OCI-LY1 (cell line): ENCODE results near the gene HSP90AA1.
"Not testable (repeated sequence)": the region's sequence is repeated elsewhere in the genome, so short reads cannot be mapped to it uniquely, and the experiment has no call there.

Experiments
- EZH2 ChIP-seq: fragments of 200-600 bp; sonication (generic), shearing (Covaris generic); IDR thresholded peaks from 2 replicates; pipeline ENCODE4 v1.8.0; 2017; ENCODE audit warnings: borderline replicate concordance, mixed run types, mild to moderate bottlenecking, antibody characterized with exemption, low read length, moderate library complexity, mixed read lengths
- TF ChIP-seq, protein P1 (sequence below): fragments of 200-600 bp; sonication (generic), shearing (Covaris generic); IDR thresholded peaks from 2 replicates; pipeline ENCODE4 v1.5.1; 2017; ENCODE audit warnings: mild to moderate bottlenecking, antibody characterized with exemption, low read length, moderate library complexity, mixed read lengths

- TF ChIP-seq, protein P1, sequence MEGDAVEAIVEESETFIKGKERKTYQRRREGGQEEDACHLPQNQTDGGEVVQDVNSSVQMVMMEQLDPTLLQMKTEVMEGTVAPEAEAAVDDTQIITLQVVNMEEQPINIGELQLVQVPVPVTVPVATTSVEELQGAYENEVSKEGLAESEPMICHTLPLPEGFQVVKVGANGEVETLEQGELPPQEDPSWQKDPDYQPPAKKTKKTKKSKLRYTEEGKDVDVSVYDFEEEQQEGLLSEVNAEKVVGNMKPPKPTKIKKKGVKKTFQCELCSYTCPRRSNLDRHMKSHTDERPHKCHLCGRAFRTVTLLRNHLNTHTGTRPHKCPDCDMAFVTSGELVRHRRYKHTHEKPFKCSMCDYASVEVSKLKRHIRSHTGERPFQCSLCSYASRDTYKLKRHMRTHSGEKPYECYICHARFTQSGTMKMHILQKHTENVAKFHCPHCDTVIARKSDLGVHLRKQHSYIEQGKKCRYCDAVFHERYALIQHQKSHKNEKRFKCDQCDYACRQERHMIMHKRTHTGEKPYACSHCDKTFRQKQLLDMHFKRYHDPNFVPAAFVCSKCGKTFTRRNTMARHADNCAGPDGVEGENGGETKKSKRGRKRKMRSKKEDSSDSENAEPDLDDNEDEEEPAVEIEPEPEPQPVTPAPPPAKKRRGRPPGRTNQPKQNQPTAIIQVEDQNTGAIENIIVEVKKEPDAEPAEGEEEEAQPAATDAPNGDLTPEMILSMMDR: not testable (repeated sequence)
- TF ChIP-seq EZH2: not testable (repeated sequence)
Measured at GRCh38 chr14:102084522-102084921, 2.3 kb downstream of the HSP90AA1 start.
